ENCODE results near the gene FAM13A.
"Not testable (repeated sequence)": the region's sequence is repeated elsewhere in the genome, so short reads cannot be mapped to it uniquely, and the experiment has no call there.

FAM13A gene

DNA sequence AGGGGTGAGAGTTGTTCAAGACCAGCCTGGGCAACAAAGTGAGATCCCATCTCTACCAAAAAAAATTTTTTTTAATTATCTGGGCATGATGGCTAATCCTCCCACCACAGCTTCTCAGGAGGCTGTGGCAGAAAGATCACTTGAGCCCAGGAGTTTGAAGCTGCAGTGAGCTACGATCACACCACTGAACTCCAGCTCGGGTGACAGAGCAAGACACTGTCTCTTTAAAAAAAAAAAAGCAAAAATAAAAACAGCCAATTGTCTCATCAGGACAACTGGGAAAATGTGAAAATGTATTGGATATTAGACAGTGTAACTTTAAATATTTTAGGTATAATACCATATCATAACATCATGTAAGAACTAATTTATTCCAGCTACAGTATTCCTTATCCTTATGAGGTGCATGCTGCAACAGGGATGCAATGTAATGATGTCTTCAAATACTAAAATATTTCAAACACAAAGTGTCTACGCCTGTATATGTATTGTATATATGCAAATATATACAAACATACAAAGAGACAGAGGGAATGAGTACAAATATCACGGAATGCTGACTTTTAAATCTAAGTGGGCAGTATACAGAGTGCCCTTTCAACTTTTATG is 17.2 kb downstream of the FAM13A start:
- DNase-seq: no peak

DNA sequence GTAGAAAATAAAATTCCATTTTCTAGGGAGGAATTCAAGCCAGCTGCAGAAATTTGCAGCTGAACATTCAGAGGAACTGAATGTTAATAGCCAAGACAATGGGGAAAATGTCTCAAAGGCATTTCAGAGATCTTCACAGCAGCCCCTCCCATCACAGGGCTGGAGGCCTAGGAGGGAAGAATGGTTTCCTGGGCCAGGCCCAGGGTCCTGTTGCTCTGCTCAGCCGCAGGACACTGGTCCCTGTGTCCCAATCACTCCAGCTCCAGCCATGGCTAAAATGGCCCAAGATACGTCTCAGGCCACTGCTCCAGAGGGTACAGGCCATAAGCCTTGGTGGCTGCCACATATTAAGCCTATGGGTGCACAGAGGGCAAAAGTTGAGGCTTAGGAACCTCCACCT is 20.4 kb downstream of the FAM13A start:
- DNase-seq: no peak

DNA sequence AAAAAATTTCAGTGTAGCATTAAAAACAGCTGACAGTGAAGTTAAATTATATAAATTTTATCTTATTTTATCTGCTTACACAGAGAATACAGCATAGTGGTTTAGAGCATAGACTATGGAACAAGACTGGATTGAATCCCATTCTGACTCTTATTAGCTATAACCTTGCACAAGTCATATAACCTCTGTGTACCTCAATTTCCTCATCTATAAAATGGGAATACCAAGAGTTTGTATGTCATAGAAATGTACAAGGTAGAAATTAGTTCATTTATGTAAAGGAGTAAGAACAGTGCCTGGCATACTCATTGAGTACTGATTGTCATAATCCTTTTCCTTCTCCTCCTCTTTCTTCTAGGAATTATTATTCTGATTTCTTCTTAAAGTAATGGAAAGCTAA is 25.7 kb downstream of the FAM13A start:
- DNase-seq: no peak

DNA sequence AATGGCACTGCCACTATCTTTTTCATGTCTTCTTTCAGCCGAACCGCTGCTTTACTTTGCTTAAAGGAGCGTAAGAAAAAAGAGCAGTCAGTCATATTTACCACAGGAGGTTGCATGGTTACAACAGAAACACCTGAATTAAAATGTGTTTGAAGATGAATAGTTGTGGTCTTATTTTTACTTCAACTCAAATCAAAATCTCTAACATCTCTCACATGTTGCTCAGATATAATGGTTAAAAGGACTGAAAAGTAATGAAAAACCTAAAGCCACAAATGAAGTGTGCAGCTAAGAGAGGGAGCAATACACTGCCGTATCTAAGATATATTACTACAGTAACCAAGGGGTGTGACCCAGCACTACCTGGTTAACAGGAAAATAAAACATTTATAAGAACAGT is 27.4 kb downstream of the FAM13A start:
- DNase-seq: no peak

DNA sequence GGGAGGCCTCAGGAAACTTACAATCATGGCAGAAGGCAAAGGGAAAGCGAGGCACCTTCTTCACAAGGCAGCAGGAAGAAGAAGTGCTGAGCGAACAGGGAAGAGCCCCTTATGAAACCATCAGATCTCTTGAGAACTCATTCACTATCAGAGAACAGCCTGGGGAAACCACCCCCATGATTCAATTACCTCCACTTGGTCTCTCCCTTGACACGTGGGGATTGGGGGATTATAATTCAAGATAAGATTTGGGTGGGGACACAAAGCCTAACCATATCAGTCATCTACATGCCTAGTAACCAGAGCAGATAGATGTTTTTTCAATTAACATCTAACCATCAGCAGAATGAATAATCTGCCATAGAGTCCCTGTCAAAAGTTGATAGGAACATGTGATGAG is 30.4 kb downstream of the FAM13A start:
- no peak for DNase-seq

DNA sequence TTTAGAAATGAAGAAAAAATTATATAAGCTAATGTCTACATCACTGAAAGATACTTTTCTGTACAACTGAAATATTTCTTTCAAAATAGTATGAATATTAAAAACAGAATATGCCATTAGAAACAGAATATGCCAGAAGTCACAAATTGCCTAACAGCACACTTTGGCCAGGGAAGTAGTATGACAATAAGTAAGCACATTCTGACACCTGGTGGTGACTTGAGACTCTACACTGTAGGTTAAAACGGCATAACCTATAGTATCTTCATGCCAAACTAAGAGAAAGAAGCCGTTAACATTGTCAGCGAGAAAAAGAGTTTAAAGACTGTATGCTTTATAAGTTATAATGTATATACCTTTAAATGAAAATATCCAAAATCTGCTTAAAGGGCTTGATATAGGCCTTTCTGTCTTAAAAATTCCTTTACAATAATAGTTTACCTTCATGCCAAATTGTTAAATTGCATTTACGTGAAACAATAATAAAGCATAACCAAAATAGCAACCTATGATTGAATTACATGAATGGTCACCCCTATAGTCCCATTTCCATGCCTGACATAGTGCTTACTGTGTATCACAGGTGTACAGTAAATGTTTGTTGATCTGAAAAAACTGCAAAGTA is 32.8 kb downstream of the FAM13A start:
- DNase-seq: peak; percentile 59

DNA sequence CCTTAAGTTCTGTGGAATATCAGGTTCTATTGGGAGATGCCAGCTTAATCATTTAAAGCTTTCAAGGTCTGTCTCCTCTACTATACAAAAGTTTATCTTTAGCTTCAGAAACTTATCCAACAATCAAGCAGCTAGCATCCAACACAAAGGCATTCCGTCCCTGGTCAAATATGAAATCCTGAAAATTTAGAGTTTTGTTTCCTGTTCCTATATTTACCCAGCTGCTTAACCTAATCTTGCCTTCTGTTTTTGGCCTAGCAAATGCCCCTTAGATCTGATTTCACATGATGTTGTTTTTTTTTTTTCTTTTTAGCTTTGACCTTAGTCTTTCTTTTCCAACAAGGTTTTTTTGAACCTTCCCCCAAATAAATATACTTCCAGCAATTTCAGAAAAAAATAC is 33.8 kb downstream of the FAM13A start:
- no peak for DNase-seq

DNA sequence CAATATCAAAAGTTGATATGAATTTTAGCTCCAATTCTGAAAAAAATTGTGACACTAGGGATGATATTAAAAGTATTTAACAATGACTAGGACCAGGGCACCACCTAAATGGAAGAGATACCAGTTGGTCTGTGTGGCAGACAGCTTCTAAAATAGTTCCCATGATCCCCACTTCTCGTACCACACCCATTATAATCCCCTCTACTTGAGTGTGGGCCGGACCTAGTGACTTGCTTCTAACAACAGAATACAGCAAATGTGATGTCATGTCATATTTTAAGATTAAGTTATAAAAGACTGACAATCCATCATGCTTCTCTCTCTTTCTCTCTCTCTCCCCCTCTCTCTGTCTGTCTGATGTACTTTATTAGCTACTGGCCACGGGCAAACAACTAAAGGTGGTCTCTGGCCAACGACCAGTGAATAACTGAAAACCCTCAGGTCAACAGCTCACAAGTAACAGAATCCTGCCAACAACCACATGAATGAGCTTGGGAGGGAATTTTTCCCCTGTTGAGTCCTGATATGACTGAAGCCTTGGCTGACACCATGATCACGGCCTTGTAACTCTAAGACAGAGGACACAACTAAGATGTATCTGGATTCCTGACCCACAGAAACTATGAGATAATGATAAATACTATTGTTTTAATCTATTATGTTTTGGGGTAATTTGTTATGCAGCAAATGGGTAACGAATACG is 34.4 kb downstream of the FAM13A start:
- no peak for DNase-seq

DNA sequence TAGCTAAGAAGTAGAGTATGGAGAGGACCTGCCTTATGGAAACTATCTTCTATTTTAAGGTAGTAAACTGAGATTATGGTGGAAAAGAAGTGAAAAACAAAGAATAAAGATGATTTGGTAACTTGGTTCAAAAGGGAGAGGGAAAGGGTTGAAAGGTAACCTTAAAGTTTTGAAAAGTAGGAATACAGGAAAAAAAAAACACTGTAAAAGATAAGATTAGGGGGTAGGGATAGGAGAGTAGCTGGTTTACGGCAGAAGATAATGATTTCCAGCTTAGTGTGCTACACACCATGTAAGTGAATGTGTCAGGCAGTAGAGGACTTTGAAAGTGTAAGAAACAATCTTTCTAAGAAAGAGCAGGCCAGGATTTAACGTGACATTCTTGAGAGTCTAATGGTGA is 35.3 kb downstream of the FAM13A start:
- DNase-seq: no peak

DNA sequence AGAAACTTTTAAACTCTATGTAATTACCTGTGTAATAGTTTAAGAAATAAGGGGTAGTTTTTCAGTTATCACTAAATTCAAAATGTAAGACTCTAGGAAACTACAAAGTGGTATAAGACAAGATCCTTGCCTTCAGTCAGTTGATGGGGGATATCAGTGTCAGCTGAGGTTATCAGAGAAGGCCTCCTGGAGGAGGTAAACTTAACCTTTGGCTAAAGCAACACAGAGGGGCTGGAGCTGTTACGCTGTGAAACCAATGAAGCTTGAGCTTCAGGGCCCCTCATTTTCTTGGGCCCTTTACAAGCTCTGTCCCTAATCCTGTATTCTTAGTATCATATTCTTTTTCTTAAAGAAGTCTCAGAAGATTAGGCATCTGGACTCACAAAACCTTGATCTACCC is 35.9 kb downstream of the FAM13A start:
- no peak for DNase-seq

DNA sequence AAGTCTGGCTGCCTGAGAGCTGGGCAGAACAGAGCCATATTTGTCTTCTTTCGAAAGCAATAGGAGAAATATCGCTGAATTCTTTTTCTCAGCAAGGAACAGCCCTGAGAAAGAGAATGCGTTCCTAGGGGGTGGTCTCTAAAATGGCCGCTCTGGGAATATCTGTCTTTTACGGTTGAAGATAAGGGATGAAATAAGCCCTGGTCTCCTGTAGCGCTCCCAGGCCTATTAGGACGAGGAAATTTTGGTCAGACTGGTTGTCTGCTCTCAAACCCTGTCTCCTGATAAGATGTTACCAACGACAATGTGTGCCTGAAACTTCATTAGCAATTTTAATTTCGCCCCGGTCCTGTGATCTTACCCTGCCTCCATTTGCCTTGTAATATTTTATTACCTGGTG is 42.1 kb downstream of the FAM13A start:
- DNase-seq: not testable (repeated sequence)

DNA sequence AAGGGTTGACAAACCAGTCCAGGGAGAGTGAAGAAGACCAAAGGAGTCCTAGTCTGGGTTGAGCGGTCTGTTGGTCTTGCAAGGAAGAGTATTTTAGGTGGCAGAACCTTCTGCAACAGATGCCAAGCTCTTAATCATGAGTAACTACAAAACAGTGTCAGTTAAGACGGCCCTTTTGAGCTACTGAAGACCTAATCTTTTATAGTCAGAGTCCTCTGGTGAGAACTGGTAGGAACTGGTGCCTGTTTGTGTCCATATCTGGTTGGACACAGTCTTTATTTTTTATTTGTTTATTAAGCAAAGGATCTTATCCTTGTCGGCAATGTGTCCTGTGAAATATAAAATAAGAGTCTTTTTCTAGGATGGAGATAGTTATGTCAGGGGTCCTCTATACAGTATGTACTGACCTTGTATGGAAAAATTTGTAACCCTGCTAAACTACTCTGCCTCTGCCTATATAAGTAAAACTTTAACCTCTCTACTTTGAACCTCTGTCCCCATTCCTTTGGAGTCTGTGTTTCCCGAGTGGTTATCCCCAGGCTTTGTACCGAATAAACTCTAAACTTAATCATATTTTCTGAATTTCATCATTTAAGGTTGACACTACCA is 47.1 kb downstream of the FAM13A start:
- DNase-seq: no peak

DNA sequence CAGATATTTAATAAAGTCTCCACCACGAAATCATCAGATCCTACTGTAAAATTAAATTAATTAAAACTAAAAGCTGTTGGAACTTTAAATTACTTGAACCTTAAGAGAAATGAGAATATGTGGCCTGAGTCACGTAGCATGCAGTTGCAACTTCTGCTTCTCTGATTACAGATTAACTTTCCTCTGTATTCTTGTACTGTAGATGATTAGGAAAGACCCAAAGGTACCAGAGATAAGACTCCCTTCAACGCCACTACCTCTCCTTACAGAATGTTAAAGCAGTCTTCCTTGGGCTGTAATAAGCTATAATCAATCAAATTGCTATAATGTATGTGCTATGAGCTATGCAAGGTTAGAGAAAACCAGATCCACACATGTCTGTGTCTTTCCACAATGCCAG is 47.9 kb downstream of the FAM13A start:
- DNase-seq: no peak

DNA sequence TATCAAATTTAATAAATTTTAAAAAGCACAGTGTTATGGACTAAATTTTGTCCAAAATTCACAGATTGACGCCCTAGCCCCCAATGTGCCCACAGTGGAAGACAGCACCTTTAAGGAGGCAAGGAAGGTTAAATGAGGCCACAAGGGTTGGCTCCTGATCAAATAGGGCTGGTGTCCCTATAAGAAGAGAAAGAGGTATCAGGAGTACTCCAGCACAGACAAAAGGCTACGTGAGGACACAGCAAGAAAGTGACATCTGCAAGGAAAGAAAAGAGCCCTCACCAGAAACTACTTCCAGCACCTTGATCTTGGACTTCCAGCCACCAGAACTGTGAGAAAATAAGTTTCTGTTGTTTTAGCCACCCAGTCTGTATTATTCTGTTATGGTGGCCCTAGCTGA is 48.8 kb downstream of the FAM13A start:
- no peak for DNase-seq

DNA sequence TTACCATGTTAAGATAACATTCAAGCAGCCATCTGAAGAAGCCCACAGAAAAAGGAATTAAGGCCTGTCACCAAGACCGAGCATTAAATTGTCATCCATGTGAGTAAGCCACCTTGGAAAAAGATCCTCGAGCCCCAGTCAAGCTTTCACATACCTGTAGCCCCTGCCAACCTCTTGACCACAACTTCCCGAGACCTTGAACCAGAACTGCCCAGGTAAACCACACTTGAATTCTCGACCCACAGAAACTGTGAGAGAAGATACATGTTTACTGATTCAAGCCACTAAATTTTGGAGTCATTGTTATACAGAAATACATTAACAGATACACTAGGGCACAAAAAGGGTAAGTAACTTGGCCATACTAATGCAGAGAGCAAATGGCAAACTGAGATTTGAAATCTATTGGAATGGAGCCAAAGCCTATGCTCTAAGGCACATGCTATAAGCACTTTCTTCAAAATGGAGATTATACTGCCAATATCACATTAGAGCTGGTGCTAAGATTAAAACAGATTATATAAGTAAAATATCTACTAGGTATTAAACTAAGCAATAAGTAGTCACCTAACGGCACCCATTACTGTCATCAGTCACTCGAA is 49.5 kb downstream of the FAM13A start:
- no peak for DNase-seq

DNA sequence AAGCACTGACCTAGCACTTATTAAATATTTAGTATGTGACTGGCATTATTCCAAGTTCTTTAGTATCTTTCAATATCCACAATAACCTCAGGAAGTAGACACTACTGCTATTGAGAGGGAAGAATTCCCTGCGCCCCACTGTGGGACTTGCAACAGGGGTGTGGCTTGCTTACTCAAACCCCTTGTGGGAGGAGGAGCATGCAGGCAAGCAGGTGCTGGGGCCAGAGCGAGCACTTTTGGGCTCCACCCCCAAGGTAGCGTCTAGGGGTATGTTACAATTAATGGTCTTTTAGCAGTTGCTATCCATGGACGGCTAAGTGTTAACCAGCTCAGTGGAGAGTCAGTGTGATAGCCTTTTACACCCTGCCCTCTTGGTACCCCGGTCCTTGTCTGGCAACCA is 50.7 kb downstream of the FAM13A start:
- no peak for DNase-seq

DNA sequence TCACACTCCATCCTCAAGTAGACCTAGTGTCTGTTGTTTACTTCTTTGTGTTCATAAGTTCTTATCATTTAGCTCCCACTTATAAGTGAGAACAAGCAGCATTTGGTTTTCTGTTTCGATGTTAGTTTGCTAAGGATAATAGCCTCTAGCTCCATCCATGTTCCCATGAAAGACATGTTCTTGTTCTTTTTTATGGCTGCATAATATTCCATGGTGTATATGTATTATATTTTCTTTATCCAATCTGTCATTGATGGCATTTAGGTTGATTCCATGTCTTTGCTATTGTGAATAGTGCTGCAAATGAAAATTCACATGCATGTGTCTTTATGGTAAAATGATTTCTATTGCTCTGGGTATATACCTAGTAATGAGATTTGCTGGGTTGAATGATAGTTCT is 51.9 kb downstream of the FAM13A start:
- not testable (repeated sequence) for DNase-seq

DNA sequence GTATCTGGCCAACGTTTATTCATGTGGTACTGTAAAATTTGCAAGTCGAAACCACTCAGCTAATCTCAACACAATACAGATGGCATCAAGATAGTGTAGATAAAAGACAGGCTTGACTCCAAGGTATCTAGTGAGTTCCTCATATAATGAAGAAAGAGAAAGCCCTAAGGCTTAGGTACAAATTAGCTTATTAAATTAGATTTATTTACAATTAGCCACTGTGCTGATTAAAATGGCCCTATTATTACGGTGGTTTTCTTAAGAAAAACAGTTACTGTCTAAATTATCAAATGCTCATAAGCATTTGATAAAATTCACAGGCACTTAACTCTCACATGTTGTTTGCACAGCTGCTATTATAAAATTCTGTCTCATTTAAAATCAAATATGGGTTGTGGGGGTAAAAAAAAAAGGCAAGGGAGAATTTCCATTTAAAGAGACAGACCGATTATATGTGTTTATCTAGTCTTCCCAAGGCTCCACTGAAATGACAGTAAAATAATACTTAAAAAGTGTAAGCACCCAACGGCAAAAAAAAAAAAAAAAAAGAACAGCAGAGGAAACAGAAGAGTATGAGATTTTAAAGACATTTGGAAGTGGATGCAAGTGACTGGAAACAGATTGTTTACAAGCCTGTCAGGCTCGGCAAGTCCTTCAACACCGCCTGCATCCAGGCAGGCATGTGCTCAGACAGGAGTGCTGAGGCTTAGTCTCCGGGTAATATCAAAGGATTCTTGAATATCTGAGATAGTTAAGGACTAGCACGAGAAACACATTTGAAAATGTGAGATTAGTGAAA is 55.1 kb downstream of the FAM13A start:
- no peak for DNase-seq

DNA sequence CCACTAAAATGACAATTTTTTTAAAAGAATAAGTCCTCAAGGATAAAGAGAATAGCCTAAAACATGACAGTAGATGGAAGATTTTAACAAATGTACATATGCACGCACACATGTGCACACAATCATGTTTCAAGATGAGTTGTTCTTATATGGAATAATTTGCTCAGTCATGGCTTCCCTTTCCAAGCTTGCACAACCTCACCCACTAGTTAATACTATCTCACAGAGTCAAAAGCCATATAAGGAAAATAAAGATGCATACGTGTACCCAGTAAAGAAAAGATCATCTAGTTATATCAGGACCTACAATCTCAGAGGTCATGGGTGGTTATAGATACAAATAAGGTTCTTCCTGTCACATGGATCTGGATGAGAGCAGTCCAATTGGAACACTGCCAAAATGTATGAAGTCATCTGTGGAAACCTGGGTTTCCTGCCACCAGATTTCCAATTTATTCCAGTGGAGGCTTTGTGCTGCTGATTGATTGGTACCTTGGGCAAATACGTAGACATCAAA is 56.1 kb downstream of the FAM13A start:
- no peak for DNase-seq

DNA sequence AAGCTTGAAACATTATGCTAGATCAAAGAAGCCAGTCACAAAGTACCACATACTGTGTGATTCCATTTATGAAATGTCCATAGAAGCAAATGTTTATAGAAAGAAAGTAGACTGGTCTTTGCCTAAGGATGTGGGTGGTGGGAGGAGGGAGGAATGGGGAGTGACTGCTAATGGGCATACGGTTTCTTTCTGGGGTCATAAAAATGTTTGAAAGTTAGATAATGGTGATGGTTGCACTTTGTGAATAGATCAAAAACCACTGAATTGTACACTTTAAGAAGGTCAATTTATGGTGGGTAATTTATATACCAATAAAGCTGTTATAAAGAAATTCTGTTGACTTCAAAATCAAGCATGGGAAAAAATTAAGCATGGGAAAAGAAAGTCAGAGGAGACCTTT is 56.6 kb downstream of the FAM13A start:
- no peak for DNase-seq

DNA sequence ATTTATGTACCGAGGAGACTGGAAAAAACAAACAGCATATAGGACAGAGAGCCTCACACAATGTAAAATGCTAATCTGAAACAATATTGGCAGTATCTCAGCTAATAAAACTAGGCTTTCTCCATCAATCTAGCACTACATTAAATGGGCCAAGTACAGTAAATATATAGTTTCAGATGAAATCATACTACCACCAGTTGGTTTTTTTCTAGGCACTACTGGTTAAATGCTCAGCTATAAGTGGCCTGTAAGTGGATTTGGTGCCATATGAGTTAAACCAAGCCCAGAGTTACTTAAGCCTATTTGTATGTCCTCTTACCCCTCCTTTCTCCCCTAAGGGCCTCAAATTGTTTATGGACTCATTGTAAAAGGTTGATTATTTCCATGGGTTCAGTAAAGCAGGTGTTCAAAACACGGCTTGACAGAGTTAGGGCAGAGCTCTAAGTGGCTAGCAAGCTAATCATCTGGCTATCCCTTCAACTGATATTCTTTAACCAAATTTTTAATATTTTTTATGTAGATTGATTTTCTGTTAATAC is 57.5 kb downstream of the FAM13A start:
- DNase-seq: no peak

DNA sequence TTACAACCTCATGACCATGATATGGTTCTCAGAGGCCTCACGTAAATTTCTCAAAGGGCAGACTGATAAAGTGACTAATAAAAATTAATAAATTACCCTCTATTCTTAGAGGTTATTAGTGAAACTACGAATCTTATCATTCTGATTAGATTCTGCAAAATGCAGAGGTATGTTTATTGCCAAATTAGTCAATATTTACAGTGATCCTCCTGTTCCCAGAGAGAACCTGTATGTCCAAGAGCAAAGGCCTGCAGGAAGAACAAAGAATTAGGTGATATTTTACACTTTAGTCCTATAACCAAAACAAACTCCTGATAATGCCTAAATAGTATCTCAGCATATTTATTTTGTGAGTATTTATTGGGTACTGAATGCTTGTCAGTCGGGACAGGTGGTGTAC is 58.1 kb downstream of the FAM13A start:
- DNase-seq: no peak
